Upper lobe of left lung (tissue), 4 donors: ENCODE measurements around the gene ERI3.

ENCODE experiments used
- CTCF ChIP-seq, 6 experiments: fragments of 450-650 bp in 4 of 6; fragments of 200-600 bp in 2 of 6; sonication (generic) in 2 of 6; IDR thresholded peaks; one replicate each; pipeline ENCODE4 v1.5.1; 2016 to 2019; ENCODE audit warnings: antibody characterized with exemption in 6 of 6
- POLR2A ChIP-seq, 4 donors: fragments of 450-650 bp; IDR thresholded peaks; one replicate each; pipeline ENCODE4 v1.5.1; 2016 to 2017; ENCODE audit warnings: antibody characterized with exemption in 4 of 4, mild to moderate bottlenecking in 2 of 4

- TF ChIP-seq CTCF (IDR thresholded peaks at IDR 0.05) = no peak
- TF ChIP-seq POLR2A (IDR thresholded peaks at IDR 0.05) = no peak
Measured at GRCh38 chr1:44346184-44346583, 8.9 kb downstream of the ERI3 start.
